HepG2 (cell line): ENCODE data around the gene APOM. TPM values are rescaled to one million over a fixed set of nuclear protein-coding genes. Genes with fewer than 3 reads are reported as not detected.
A peak's percentile ranks its signal among the peaks of the same experiment; 100 is the strongest.

Experiments
- ASH2L ChIP-seq: fragments of 300-600, 200-600 bp; sonication (generic); IDR thresholded peaks from 2 replicates; pipeline ENCODE4 v1.7.0; 2017; ENCODE audit warnings: low read depth, mild to moderate bottlenecking, moderate library complexity, mixed read lengths, low read length; ENCODE audit not compliant: insufficient read length
- CCAR2 ChIP-seq: fragments of 200-400 bp; formaldehyde crosslinking; optimal IDR thresholded peaks from 2 replicates; pipeline ENCODE3; 2018; ENCODE audit warnings: low read depth, mild to moderate bottlenecking, low read length, moderate library complexity
- DNMT3B ChIP-seq: conservative IDR thresholded peaks from 2 replicates; pipeline ENCODE4 v1.6.1; 2016; ENCODE audit warnings: missing biosample characterization, control low read depth
- GATAD2A ChIP-seq: IDR thresholded peaks from 2 replicates; pipeline ENCODE4 v1.6.1; 2016
- HDAC2 ChIP-seq: sonication (generic); formaldehyde crosslinking; IDR thresholded peaks from 2 replicates; pipeline ENCODE4 v1.4.0; 2020; ENCODE audit warnings: missing genetic modification reagents
- HOXD1 ChIP-seq: sonication (generic); formaldehyde crosslinking; IDR thresholded peaks from 2 replicates; pipeline ENCODE4 v1.5.0; 2020; ENCODE audit warnings: missing genetic modification reagents
- JDP2 ChIP-seq: sonication (generic); formaldehyde crosslinking; IDR thresholded peaks from 2 replicates; pipeline ENCODE4 v1.8.1; 2022; ENCODE audit warnings: missing genetic modification reagents, borderline replicate concordance
- MXI1 ChIP-seq: IDR thresholded peaks from 3 replicates; pipeline ENCODE4 v1.6.1; 2012; ENCODE audit warnings: low read depth, low read length, inconsistent platforms, borderline replicate concordance
- NR2F2 ChIP-seq: IDR thresholded peaks from 2 replicates; pipeline ENCODE4 v1.6.1; 2012; ENCODE audit warnings: low read depth, inconsistent platforms, borderline replicate concordance
- NR2F6 ChIP-seq, 2 experiments: IDR thresholded peaks; 2 replicates each; pipeline ENCODE4 v1.6.1; 2016; ENCODE audit warnings: antibody characterized with exemption in 1 of 2, mild to moderate bottlenecking in 1 of 2
- PHF8 ChIP-seq: sonication (generic); formaldehyde crosslinking; IDR thresholded peaks from 2 replicates; pipeline ENCODE4 v1.5.0; 2020; ENCODE audit warnings: missing genetic modification reagents
- RFX1 ChIP-seq: fragments of 450-650 bp; IDR thresholded peaks from 2 replicates; pipeline ENCODE4 v1.6.1; 2017
- RFXANK ChIP-seq: IDR thresholded peaks from 2 replicates; pipeline ENCODE4 v1.6.1; 2016
- SP2 ChIP-seq: sonication (generic); formaldehyde crosslinking; IDR thresholded peaks from 2 replicates; pipeline ENCODE4 v1.5.1; 2020; ENCODE audit warnings: mild to moderate bottlenecking, missing genetic modification reagents
- ZNF263 ChIP-seq: sonication (generic); formaldehyde crosslinking; IDR thresholded peaks from 2 replicates; pipeline ENCODE4 v1.4.0; 2020; ENCODE audit warnings: missing genetic modification reagents
- ZNF30 ChIP-seq: sonication (generic); formaldehyde crosslinking; IDR thresholded peaks from 2 replicates; pipeline ENCODE4 v1.5.0; 2020; ENCODE audit warnings: mild to moderate bottlenecking, missing genetic modification reagents
- ZNF598 ChIP-seq: sonication (generic); formaldehyde crosslinking; IDR thresholded peaks from 2 replicates; pipeline ENCODE4 v1.5.1; 2020; ENCODE audit warnings: mild to moderate bottlenecking, missing genetic modification reagents, borderline replicate concordance
- polyA plus RNA-seq, 8 experiments: library from polyadenylated mRNA; depleted of rRNA in 3 of 8; stranded (reverse) in 7 of 8; unstranded in 1 of 8; fragments of >200 nt; fragmentation: Illumina TruSeq in 4 of 8; extraction: Trizol in 4 of 8; gene quantifications; 2 replicates each; pipeline versions ENCODE4 v1.2.1 to v1.2.3, GENCODE V29; 2011 to 2016; ENCODE audit warnings: low read depth in 4 of 8, missing spikeins in 1 of 8, mixed read lengths in 1 of 8; ENCODE audit not compliant: insufficient read depth in 1 of 8
- total RNA-seq, 5 experiments: library from RNA; depleted of rRNA; stranded (reverse); fragments of >200 nt; fragmentation: Illumina TruSeq; extraction: Trizol; gene quantifications; 2 replicates each; pipeline ENCODE4 v1.2.3, GENCODE V29; 2016; ENCODE audit warnings: low read depth in 1 of 5
- TF ChIP-seq, protein P1 (sequence below): sonication (generic); formaldehyde crosslinking; conservative IDR thresholded peaks from 2 replicates; pipeline ENCODE4 v1.4.0; 2020; ENCODE audit warnings: missing genetic modification reagents
- TF ChIP-seq, protein P2 (sequence below): sonication (generic); formaldehyde crosslinking; IDR thresholded peaks from 2 replicates; pipeline ENCODE4 v1.5.0; 2020; ENCODE audit warnings: mild to moderate bottlenecking, missing genetic modification reagents, borderline replicate concordance
- TF ChIP-seq, protein P3 (sequence below): sonication (generic); formaldehyde crosslinking; IDR thresholded peaks from 2 replicates; pipeline ENCODE4 v1.5.1; 2020; ENCODE audit warnings: mild to moderate bottlenecking, moderate library complexity, missing genetic modification reagents
- TF ChIP-seq, protein P4 (sequence below): sonication (generic); formaldehyde crosslinking; IDR thresholded peaks from 2 replicates; pipeline ENCODE4 v1.8.0; 2022; ENCODE audit warnings: mild to moderate bottlenecking, missing genetic modification reagents

Gene APOM
- total and polyA plus RNA-seq, 2 of the 13 experiments (the other 11 are each of a cell fraction or from before 2014, with no cell fraction given) = 98.2 to 1,140 TPM

DNA sequence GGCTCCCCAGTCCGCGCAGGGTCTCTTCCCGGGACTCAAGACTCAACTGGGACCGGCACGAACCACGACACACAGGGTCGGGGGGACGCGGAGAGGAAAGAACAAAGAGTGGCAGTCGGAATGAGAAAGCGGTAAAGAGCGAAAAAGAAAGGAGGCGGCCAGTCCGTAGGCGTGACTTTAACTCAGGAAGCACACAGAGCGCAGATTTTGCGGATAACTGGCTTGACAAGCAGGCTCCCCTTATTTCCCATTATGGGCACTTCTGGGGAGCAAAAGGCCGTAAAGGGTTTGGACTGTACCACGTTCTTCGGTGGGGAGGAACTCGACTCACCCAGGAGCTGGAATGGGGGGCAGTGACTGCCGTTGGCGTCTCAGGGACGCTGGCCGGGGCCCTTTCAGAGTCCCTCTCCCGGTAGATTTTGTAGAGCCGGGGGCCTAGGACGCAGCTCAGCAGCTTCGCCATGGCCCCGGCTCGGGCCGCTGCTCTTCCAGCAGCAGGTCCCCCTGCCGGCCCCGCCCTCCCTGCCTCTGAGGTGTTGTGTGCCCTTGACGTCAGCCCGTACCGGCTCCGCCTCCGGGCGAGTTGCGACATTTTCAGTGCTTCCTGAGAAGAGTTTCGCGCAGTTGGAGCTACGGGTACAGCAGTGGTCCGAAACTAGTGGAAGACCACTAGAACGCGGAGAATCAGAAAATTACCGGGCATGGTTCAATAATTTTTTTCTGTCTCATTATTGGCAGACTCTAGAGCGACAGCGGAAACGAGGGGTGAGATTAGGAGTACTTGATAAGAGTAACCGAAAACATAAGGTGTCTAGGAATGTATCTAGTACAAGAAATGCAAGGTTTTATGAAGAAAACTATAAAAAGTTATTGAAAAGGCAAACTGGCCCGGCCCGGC lies 47.4 kb downstream of the APOM start, which contains the start of gene ABHD16A (continued):
- TF ChIP-seq, protein P1, sequence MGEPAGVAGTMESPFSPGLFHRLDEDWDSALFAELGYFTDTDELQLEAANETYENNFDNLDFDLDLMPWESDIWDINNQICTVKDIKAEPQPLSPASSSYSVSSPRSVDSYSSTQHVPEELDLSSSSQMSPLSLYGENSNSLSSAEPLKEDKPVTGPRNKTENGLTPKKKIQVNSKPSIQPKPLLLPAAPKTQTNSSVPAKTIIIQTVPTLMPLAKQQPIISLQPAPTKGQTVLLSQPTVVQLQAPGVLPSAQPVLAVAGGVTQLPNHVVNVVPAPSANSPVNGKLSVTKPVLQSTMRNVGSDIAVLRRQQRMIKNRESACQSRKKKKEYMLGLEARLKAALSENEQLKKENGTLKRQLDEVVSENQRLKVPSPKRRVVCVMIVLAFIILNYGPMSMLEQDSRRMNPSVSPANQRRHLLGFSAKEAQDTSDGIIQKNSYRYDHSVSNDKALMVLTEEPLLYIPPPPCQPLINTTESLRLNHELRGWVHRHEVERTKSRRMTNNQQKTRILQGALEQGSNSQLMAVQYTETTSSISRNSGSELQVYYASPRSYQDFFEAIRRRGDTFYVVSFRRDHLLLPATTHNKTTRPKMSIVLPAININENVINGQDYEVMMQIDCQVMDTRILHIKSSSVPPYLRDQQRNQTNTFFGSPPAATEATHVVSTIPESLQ (CRISPR knock-in tag) = no peak; the same call in 1 of the 2 replicates
- TF ChIP-seq, protein P2, sequence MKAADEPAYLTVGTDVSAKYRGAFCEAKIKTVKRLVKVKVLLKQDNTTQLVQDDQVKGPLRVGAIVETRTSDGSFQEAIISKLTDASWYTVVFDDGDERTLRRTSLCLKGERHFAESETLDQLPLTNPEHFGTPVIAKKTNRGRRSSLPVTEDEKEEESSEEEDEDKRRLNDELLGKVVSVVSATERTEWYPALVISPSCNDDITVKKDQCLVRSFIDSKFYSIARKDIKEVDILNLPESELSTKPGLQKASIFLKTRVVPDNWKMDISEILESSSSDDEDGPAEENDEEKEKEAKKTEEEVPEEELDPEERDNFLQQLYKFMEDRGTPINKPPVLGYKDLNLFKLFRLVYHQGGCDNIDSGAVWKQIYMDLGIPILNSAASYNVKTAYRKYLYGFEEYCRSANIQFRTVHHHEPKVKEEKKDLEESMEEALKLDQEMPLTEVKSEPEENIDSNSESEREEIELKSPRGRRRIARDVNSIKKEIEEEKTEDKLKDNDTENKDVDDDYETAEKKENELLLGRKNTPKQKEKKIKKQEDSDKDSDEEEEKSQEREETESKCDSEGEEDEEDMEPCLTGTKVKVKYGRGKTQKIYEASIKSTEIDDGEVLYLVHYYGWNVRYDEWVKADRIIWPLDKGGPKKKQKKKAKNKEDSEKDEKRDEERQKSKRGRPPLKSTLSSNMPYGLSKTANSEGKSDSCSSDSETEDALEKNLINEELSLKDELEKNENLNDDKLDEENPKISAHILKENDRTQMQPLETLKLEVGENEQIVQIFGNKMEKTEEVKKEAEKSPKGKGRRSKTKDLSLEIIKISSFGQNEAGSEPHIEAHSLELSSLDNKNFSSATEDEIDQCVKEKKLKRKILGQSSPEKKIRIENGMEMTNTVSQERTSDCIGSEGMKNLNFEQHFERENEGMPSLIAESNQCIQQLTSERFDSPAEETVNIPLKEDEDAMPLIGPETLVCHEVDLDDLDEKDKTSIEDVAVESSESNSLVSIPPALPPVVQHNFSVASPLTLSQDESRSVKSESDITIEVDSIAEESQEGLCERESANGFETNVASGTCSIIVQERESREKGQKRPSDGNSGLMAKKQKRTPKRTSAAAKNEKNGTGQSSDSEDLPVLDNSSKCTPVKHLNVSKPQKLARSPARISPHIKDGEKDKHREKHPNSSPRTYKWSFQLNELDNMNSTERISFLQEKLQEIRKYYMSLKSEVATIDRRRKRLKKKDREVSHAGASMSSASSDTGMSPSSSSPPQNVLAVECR (CRISPR knock-in tag) = peak; percentile 92
- TF ChIP-seq ZNF30 (CRISPR knock-in tag) (no peak), RFXANK (peak; percentile 83; the same call in 1 of the 2 replicates), ZNF598 (CRISPR knock-in tag) (no peak), RFX1 (no peak), NR2F6 (IDR thresholded peaks at IDR 0.05) (0 out of 2 replicates have a peak, but pooled peaks have one; percentile 27), NR2F6 (CRISPR knock-in tag; IDR thresholded peaks at IDR 0.05) (0 out of 2 replicates have a peak, but pooled peaks have one; percentile 8), HDAC2 (CRISPR knock-in tag) (peak; percentile 83), MXI1 (peak; percentile 90; the same call in 1 of the 3 replicates), DNMT3B (CRISPR knock-in tag) (0 out of 2 replicates have a peak, but pooled peaks have one; percentile 23), GATAD2A (CRISPR knock-in tag) (peak; percentile 85), NR2F2 (peak; percentile 53; the same call in 1 of the 2 replicates), ASH2L (peak; percentile 87), JDP2 (CRISPR knock-in tag) (no peak), PHF8 (peak; percentile 92), CCAR2 (no peak), SP2 (CRISPR knock-in tag) (no peak), ZNF263 (CRISPR knock-in tag) (peak; percentile 27; the same call in 1 of the 2 replicates), HOXD1 (CRISPR knock-in tag) (no peak)
- TF ChIP-seq, protein P3, sequence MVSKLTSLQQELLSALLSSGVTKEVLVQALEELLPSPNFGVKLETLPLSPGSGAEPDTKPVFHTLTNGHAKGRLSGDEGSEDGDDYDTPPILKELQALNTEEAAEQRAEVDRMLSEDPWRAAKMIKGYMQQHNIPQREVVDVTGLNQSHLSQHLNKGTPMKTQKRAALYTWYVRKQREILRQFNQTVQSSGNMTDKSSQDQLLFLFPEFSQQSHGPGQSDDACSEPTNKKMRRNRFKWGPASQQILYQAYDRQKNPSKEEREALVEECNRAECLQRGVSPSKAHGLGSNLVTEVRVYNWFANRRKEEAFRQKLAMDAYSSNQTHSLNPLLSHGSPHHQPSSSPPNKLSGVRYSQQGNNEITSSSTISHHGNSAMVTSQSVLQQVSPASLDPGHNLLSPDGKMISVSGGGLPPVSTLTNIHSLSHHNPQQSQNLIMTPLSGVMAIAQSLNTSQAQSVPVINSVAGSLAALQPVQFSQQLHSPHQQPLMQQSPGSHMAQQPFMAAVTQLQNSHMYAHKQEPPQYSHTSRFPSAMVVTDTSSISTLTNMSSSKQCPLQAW = peak; percentile 93
- TF ChIP-seq, protein P4, sequence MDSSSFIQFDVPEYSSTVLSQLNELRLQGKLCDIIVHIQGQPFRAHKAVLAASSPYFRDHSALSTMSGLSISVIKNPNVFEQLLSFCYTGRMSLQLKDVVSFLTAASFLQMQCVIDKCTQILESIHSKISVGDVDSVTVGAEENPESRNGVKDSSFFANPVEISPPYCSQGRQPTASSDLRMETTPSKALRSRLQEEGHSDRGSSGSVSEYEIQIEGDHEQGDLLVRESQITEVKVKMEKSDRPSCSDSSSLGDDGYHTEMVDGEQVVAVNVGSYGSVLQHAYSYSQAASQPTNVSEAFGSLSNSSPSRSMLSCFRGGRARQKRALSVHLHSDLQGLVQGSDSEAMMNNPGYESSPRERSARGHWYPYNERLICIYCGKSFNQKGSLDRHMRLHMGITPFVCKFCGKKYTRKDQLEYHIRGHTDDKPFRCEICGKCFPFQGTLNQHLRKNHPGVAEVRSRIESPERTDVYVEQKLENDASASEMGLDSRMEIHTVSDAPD = 0 out of 2 replicates have a peak, but pooled peaks have one; percentile 66
